GM19468 (cell line): Measurements from ENCODE around the gene RAD51B.

Experiments
- ATAC-seq: cut with Tn5 transposase; IDR thresholded peaks from one replicate; pipeline ENCODE4 v1.9.1; 2021; ENCODE audit warnings: mild to moderate bottlenecking, moderate library complexity, moderate number of reproducible peaks; ENCODE audit not compliant: unreplicated experiment; ENCODE audit errors: extremely low read depth

RAD51B gene

DNA sequence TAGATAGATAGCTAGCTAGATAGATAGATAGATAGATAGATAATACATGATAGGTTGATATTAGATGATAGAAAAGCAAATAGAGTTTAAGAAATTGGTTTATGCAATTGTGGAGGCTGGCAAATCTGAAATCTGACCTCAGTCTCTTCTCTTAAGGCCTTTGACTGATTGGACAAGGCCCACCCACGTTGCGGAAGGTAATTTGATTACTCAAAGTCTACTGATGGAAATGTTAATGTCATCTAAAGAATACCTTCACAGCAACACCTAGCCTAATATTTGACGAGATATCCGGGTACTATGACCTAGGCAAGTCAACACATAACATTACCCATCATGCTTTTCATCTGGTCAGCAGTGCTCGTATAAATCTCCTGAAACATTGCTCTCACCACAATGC, 782.9 kb downstream of the RAD51B start:
- ATAC-seq, result no peak

DNA sequence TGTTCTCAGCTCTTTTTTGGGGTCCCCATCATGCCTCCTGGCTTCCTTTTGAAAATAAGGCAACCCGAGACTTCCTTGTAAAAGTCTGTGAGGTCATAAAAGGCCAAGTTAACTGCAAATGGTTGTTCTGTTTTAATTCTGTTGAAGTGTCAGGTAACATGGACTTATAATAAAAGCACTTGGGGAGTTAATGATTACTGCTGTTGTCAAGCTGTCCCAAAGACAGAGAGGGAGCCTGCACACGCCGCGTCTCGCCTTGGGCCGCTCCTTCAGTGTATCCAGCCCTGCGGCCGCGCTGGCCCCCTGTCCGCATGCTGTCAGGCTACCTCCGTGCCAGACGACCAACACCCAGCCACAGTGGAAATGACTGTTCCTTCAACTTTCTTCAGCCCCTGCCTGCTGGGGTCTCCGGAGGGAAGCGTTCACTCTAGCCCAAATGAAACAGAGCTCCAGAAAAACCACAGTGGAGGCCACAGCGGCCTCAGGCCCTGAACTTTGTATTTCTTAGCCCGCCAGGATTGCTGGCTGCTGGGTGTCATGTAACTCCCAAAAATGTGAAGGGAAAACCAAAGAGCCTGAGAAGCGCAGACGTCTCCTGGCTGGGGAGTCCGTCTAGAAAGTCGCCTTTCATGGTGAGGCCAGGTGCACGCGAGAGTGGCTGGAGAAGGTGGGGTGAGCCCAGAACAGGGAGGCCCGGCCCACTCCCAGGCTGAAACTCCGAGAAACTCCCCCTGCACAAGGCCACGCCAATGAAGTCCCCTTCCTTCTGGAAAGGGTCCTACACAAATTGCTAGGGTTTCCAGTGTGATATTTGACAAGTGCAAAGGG, 784.2 kb downstream of the RAD51B start:
- no peak for ATAC-seq

DNA sequence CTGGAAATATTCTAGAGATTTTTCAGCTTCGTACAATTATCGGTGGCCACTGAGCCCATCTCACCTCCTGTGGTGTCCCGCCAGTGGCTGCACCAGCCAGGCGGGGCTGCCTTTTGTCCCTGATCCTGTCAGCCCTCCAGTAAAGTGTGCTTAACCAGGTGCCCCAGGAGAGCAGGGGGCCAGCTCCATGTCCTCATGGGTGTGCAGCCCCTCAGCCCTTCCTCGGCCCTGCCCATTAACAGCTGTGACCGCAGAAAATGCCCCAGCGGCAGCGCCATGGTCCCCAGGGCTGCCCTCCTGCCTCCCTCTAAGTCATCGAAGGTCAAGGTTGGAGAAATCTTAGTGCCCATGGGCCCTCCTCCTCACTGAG, 784.8 kb downstream of the RAD51B start:
- ATAC-seq, result no peak

DNA sequence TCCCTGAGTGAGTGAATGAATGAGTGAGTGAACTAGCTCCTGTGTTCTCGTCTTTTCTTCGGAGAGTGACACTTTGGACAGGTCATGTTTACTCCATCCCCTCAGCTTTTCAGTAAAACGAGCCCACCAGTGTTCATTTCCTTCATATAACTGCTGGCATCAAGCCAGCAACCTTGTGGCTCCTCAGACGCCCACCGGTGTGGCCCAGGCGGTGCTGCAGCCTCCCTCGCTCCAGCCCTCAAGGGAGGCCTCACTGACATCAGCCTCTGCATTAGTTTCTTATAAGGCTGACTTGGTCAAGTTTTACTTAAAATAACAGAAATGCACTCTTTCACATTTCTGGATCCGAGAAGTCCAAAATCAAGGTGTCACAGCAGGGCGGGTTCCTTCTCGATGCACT, 785.2 kb downstream of the RAD51B start:
- no peak for ATAC-seq

DNA sequence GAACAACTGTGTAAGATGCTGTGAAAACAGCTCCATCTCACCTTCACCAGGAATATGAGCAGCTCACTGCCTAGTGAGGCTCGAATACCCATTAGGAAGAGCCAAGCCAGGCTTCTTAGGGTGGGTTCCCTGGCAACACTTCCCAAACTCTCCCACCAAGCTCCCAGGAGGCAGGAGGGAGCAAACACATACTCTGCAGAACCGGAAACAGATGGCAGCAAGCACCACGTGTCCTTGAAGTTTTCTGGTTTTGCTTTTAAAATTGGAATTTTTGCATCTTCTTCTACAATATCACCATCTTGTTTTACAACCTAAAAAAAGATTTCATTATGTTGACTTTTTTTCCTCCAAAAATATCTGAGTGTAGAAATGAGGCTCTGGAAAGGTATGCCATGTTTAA, 786.6 kb downstream of the RAD51B start:
- no peak for ATAC-seq

DNA sequence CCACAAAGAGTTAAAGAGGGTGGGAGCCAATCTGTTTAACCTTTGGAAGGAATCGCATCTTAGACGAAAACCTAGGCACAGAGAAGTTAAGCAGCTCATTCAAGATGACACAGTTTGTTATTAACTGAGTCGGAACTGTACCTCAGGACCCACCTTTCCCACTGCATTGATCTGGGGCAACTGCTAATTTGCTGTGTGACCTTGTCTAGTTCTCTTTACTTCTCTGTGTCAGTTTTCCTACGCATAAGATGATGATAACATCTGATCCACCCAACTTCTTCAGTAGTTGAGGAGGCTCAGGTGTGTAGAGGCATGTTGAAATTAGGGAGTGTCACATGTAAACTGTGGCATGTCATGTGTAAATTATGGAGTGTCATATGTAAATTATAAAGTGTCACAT, 787.1 kb downstream of the RAD51B start:
- ATAC-seq, result no peak

DNA sequence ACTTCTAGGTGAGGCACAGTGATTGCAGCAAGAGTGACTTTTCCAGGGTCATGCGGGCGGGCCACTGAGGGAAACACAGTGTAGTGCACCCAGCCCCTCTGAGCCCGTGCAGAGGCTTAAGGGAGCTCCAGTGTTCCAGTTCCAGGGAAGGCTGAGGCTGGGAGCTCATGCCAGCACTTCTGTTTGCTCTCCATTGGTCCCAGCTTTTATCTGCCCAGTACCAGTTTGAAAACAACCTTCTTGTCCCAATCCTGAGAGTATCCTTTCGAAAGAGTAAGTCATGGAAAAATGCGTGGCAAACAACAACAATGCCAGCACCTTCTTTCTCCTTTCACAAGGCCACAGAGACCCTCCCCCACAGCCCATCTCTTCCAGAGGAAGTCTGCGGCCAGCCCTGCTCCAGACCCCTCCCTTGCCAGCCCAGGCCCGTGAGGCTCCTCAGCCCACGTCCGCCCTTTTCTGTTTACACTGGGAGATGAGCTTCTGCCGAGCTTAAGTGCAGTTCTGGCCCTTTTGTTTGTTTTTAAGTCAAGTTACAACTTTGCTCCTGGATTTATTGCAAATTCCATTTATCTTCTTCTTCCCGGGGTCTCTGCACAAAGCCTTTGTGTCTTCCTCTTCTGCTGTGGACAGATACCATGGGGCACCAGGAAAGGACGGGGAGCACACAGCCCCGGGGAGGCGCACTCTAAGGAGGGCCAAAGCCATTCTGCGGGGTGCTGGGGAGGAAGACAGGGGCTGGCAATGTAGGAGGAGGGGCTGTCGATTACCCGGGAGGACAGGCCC, 787.7 kb downstream of the RAD51B start:
- no peak for ATAC-seq

DNA sequence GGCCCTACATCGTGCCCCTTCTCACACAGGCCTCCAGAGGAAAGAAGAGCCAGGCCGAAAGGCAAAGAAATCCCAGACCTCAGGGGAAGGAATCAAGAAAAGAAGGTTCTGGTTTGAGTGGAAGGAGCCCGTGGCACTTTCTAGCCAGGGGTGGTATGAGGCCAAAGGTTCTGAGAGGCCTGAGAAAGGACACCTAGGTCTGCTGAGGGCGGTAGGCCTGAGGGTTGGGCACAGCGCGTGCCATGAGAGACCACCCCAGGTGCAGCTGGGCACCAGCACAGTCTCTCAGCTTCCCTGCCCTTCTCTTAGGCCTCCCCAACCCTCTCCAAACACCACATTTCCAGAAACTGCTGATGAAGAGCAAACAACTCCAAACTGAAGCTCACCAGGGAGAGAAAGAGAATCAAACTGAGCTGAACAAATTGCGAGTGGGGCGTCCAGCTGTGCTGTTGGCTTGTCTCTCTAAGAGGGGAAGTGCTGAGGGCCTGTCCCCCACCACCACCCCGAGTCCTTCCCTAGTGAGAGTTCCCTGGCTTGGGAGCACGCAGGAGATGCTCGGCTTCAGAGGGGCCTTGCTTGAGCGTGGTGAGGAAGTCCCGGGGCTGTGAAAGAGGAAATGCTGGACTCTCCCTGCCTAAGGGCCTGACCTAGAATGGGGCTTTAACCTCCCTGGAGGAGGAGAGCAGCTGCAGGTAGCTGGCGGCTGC, 788.4 kb downstream of the RAD51B start:
- no peak for ATAC-seq

DNA sequence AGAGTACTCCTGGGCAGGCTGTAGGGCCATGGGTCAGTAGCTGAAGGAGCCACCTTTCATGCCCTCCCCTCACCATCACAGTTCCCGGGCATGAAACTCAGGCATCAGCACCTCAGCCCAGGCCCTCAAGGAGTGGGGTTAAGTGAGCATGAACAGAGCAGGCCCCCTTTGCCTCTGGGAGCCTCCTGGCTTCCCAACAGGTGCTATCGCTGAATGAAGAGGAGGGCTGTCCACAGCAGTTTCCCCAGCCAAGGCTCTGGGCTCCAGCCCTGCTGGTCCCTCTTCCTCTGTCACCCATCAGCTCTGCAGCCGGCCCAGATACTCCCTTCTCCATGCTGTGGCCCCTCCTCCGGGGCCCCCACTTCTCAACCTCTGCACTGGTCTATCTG, 789.0 kb downstream of the RAD51B start:
- ATAC-seq, result no peak

DNA sequence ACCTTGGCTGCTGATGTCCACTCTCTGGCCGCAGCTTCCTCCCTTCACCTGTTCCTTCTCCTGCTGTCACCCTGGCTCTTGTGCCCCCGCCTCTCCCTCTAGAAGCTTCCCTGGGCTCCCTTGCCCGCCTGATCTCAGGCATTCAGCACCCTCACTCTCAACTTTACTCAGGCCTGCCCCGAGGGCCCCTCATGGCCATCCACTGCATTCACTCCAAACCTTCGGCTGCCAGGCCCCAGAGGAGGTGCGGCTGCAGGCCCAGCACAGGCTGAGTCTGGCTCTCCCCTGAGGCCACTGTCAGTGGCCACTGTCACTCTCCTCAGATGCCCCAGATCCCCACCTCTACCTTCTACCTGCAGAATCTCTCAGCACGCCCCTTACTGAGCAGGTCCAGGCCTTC, 789.4 kb downstream of the RAD51B start:
- ATAC-seq, result no peak

DNA sequence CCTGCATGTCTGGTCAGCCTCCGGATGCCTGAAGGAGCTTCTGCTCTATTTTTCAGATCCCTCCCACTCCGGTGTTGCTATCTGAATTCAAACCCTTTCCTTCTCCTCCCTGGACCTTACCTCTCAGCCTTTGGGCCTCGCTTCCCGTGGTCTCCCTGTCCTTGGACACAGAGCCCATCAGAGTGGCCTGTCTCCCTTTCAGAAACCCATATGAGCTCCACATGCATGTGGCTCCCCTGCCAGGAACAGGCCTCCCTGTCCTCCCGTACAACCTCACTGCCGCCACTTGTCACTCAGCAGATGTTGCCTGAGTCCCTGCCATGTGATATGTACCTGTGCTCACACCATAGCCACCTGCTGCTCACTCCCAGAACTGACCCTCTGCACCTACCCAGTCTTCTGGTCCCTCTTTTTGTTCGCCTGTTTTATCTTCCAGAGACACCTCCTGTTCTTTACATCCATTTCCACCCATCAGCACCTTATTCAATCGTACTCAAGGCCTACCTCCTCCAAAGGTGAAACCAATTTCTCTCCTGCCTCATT, 790.7 kb downstream of the RAD51B start:
- no peak for ATAC-seq

DNA sequence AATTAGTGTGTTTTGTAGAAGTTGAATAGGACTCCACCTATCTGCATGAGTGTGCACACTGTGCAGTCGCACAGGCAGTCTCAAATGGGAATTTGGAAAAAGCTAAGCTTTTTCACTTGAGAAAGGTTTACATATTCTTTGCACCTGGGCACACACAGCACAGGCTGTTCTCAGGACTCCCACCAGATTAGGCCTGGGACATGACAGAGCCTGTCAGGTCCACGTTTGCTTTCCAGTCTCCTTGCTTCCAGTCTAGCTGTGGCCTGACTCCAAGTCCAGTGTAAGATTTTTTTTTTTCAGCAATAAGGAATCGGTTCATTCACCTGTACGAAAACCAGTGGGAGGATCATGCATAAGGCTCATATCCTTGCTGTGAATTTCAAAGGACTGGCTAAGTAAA, 792.0 kb downstream of the RAD51B start:
- no peak for ATAC-seq

DNA sequence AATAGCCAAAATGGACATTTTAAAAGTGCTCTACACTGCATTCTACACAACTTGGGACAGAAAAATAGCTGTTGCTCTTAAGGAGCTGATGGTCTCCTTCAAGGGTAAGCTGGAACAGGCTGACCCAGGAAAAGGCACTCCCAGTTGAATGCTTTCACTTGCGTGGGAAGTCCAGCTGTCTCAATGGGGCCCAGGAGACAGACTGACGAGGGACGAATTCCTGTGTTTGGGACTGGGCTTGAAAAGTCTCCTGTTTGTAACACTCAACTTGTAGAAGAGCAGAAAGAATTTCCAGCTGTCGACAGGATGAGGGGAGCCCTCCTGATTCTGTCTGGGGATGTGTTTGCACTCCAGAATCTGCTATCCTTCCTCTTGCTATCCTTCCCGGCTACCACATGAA, 792.5 kb downstream of the RAD51B start:
- no peak for ATAC-seq

DNA sequence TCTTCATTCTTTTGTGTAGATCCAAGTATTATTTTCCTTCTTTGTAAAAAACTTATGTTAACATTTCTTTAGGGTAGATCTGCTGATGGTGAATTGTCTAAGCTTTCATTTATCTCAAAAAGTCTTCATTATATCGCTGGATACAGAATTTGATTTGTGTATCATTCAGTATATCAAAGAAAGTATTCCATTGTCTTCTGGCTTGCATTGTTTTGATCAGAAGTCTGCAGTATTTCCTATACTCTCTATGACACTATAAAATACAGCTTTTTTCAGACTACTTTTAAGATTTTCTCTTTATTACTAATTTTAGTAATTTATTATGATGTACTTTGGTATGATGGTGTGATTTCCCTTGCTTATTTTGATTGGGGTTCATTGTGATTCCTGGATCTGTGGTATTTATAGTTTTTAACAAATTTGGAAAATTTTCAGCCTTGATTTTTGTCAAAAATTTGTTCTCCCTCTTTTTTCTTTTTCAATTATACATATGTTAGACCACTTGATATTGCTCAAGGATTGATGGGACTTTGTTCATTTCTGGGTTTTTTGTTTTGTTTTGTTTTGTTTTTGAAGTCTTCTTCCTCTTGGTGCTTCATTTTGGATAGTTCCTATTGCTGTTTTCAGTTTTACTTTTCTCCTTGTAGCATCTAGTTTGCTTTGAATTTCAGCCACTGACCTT, 796.8 kb downstream of the RAD51B start:
- ATAC-seq, result no peak

DNA sequence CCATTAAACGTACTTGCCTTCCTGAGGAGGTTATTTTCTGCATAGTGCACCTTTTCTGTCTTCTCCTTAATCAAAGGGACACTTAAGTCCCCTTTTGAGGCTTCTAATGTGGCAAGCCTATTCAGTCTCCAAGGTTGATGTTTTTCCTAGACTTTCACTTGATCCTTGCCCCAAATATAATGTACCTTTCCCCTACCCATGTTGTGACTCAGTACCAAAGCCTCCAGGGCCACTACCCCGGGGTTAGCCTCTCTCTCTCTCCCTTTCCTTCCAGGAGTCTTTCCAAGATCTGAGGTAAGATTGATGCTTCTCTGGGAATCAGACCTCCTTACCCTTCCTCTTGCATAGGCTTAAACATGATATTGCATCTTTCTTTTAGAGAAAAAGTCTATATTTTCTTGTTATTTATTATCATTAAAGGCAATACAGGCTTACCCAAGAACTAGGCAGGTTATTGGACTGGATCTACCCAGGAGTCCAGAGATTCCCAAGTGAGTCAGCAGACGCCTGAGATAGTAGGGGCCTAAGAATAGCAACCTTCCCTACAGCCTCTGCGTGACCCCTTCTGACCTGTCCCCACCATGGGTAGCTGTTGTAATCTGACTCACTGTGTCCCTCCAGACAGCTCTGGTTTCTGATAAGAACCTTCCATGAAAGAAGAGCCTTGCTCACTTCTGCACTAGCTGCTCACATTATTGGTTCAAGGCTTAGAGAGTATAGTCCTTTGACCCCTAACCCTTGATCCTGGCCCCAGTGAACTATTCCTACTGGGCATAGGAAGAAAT, 800.4 kb downstream of the RAD51B start:
- no peak for ATAC-seq

DNA sequence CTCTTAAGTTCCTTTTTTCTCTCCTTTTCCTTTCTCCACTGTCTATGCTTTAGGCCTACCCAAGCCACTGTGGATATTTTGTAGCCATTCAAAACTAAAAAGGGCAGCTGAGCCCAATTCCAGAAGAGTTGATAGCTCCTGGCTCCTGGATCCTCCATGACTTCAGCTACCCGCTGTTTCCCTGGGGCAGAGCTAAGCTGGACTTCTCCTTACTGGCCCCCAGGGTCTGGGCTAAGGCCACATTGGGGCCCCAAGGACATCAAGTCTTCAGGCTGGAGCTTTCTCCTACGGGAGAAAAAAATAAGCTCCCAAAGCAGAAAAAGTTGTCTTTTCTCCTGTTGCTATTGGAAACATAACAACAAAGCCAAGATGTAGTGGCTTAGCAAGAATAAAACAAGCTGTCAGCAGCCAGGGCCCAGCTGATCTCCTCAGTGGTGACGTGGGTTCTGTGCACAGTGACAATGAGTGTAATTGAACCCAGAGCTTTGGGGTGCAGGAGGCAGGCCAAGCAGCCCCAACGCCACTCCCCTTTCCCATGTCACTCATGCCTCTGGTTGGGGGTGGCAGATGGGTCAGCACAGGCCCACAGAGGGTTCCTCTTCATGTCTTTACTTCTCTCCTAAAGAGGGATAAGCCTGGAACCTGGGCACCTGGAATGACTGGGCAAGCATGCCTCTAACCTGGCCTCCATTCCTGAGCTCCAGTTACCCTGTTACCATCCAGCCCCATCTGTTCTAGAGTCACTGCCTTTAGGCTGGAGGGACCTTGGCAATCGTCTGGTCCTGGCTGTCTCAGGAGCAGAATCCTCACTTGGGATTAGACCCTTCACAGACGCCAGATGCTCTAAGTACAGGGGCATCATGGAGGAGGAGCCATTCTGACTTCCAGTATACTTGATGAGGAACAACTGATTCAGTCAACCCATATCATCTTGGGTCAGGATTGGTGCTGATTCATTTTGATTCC, 802.1 kb downstream of the RAD51B start:
- ATAC-seq, result no peak

DNA sequence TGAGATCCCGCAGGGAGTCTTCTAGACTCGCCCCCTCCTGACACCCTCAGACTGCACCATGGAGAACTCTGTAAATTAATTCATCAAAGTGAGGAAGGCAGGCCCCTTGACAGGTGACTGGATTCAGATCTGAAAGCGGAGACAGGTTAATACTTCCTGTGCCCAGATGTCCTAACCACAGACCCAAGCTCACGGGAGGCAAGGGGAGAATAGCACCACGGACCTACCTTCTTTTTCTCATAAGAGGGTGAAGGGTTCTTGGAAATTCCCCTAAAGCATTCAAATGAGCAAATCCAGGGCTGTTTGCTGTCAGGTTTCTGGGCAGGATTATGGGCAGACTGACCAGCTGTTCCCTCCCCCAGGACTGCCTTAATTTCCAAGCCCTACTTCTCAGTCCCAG, 803.3 kb downstream of the RAD51B start:
- ATAC-seq, result no peak

DNA sequence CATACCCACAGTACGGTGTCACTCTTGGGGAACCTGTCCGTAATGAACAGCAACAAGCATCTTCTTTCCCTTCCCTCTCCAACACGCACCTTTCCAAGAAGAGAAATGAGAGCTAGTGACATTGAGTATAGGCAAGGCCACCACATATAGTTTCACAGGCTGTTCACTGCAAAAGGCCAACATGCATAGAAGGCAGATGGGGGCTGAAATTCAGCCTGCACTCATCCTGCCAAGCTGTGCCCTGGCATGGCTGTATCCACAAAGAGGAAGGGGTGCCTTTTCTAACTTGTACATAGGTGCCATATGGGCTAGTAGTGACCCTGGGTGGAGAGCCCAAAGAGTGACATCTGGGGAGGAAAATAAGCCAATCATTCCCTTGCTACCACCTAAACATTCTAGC, 803.7 kb downstream of the RAD51B start:
- ATAC-seq, result no peak
